OCI-LY7 (cell line): ENCODE measurements around the gene RUNDC3A.

Experiments
- EZH2phosphoT487 ChIP-seq: fragments of 200-600 bp; sonication (generic); IDR thresholded peaks from 2 replicates; pipeline ENCODE4 v1.6.1; 2018; ENCODE audit warnings: low read depth, borderline replicate concordance, mild to moderate bottlenecking, mixed run types, antibody characterized with exemption, low read length, moderate library complexity, mixed read lengths
- TF ChIP-seq, protein P1 (sequence below): fragments of 200-600 bp; sonication (generic); conservative IDR thresholded peaks from 2 replicates; pipeline ENCODE4 v1.5.1; 2014; ENCODE audit warnings: mild to moderate bottlenecking, antibody characterized with exemption, low read length, moderate library complexity, mixed read lengths

DNA sequence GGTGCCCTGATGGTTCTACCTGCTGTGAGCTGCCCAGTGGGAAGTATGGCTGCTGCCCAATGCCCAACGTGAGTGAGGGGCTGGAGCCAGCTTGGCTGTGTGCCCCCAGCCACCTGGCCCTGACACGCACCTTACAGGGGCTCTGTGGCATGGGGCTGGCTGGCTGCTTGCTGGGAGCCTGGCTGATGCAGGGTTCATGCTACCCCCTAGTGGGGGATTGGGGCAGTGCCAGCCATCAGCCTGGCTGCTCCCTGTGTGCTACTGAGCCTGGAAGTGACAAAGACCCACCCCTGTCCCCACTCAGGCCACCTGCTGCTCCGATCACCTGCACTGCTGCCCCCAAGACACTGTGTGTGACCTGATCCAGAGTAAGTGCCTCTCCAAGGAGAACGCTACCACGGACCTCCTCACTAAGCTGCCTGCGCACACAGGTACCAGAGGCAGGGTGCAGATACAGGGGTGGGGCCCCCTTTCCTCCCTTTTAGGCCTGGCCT, 42.4 kb downstream of the RUNDC3A start:
- TF ChIP-seq, protein P1, sequence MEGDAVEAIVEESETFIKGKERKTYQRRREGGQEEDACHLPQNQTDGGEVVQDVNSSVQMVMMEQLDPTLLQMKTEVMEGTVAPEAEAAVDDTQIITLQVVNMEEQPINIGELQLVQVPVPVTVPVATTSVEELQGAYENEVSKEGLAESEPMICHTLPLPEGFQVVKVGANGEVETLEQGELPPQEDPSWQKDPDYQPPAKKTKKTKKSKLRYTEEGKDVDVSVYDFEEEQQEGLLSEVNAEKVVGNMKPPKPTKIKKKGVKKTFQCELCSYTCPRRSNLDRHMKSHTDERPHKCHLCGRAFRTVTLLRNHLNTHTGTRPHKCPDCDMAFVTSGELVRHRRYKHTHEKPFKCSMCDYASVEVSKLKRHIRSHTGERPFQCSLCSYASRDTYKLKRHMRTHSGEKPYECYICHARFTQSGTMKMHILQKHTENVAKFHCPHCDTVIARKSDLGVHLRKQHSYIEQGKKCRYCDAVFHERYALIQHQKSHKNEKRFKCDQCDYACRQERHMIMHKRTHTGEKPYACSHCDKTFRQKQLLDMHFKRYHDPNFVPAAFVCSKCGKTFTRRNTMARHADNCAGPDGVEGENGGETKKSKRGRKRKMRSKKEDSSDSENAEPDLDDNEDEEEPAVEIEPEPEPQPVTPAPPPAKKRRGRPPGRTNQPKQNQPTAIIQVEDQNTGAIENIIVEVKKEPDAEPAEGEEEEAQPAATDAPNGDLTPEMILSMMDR: peak; percentile 87
- no peak for TF ChIP-seq EZH2phosphoT487
